MM.1S (cell line): ENCODE measurements around the gene BBX.

ENCODE experiments used
- DNase-seq: peaks from one replicate; pipeline ENCODE4 v3.0.0-alpha.2; 2015
- H2AFZ ChIP-seq: fragments of 300-600 bp; sonication (generic); 2 replicates; pipeline ENCODE4 v1.6.0; 2016; ENCODE audit warnings: antibody characterized with exemption, low read length
- H3F3A ChIP-seq: fragments of 300-600 bp; sonication (generic); 2 replicates; pipeline ENCODE4 v1.6.1; 2016; ENCODE audit warnings: mild to moderate bottlenecking, antibody characterized with exemption, low read length, moderate library complexity, mixed read lengths; ENCODE audit not compliant: insufficient read depth
- H3K27ac ChIP-seq: fragments of 300-600 bp; sonication (generic); 2 replicates; pipeline ENCODE4 v1.5.1; 2016; ENCODE audit warnings: mild to moderate bottlenecking, low read length
- H3K27me3 ChIP-seq: fragments of 300-600 bp; sonication (generic); replicated peaks from 2 replicates; pipeline ENCODE4 v1.6.0; 2016; ENCODE audit warnings: low read length; ENCODE audit not compliant: insufficient read depth
- H3K36me3 ChIP-seq: fragments of 300-600 bp; sonication (generic); replicated peaks from 2 replicates; pipeline ENCODE4 v1.6.1; 2016; ENCODE audit warnings: mild to moderate bottlenecking, low read length, mixed read lengths; ENCODE audit not compliant: insufficient read depth
- H3K4me1 ChIP-seq: fragments of 300-600 bp; sonication (generic); 2 replicates; pipeline ENCODE4 v1.6.1; 2016; ENCODE audit warnings: low read length, mixed read lengths
- H3K4me2 ChIP-seq: fragments of 300-600 bp; sonication (generic); 2 replicates; pipeline ENCODE4 v1.6.0; 2016; ENCODE audit warnings: low read depth, low read length
- H3K4me3 ChIP-seq: fragments of 300-600 bp; sonication (generic); 2 replicates; pipeline ENCODE4 v1.5.1; 2016; ENCODE audit warnings: low read length, mixed read lengths
- H3K79me2 ChIP-seq: fragments of 300-600 bp; sonication (generic); 2 replicates; pipeline ENCODE4 v1.6.1; 2016; ENCODE audit warnings: mixed run types, low read length, mixed read lengths
- H3K9ac ChIP-seq: fragments of 300-600 bp; sonication (generic); 2 replicates; pipeline ENCODE4 v1.6.1; 2016; ENCODE audit warnings: low read length, mixed read lengths
- H3K9me2 ChIP-seq: fragments of 300-600 bp; sonication (generic); replicated peaks from 2 replicates; pipeline ENCODE4 v1.6.1; 2016; ENCODE audit warnings: mild to moderate bottlenecking, low read length, mixed read lengths; ENCODE audit not compliant: insufficient read depth
- H3K9me3 ChIP-seq: fragments of 300-600 bp; sonication (generic); replicated peaks from 2 replicates; pipeline ENCODE4 v1.6.1; 2016; ENCODE audit warnings: mild to moderate bottlenecking, low read length, mixed read lengths; ENCODE audit not compliant: insufficient read depth
- H4K20me1 ChIP-seq: fragments of 300-600 bp; sonication (generic); 2 replicates; pipeline ENCODE4 v1.6.1; 2016; ENCODE audit warnings: mild to moderate bottlenecking, low read length, moderate library complexity, mixed read lengths; ENCODE audit not compliant: insufficient read depth
- EZH2 ChIP-seq: fragments of 300-600 bp; sonication (generic); optimal IDR thresholded peaks from 2 replicates; pipeline ENCODE3; 2017; ENCODE audit warnings: low read depth, mild to moderate bottlenecking, antibody characterized with exemption, low read length, mixed read lengths
- EZH2phosphoT487 ChIP-seq: fragments of 300-600 bp; sonication (generic); IDR thresholded peaks from 2 replicates; pipeline ENCODE4 v1.6.1; 2018; ENCODE audit warnings: antibody characterized with exemption, low read length
- TF ChIP-seq, protein P1 (sequence below): fragments of 300-600 bp; sonication (generic); IDR thresholded peaks from 2 replicates; pipeline ENCODE4 v1.5.1; 2016; ENCODE audit warnings: antibody characterized with exemption, low read length, mixed read lengths

Gene BBX

DNA sequence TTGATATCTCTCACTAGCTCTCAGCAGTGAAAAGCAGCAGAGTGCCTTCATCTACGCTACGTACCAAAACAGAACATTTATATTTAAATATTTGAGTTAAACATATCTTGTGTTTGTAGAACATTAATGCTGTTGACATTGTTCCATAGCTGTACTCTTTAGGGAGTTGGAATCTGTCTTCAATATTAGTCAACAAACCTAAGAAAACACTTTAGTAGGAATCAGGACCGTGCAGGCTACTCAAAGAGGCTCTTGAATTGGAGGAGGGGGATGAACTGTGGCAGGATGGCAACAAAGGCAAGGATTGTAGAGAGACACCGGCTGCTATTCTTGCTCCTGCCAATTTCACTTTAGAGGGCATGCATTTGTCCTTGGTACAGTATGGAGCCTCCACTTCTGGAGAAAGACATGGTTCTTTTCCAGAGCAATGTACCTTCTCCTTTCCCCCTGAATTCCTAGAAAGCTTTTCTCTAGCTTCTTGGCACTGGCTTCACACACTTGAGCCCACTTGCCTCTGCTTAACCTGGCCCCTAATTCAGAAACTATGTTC lies 302.1 kb downstream of the BBX start:
- H3F3A ChIP-seq: no peaks in the 10 kb centered on the region
- no peaks in the 10 kb centered on the region for H3K9me3 ChIP-seq
- H3K4me1 ChIP-seq: no peaks in the 10 kb centered on the region
- H3K4me3 ChIP-seq: no peak overlapping the region
- no peaks in the 10 kb centered on the region for H3K9me2 ChIP-seq
- DNase-seq: no peak
- no peaks in the 10 kb centered on the region for H4K20me1 ChIP-seq
- H3K9ac ChIP-seq: no peak overlapping the region
- H2AFZ ChIP-seq: no peak overlapping the region
- no peaks in the 10 kb centered on the region for H3K27me3 ChIP-seq
- no peak overlapping the region for H3K27ac ChIP-seq
- TF ChIP-seq EZH2phosphoT487 (no peak), EZH2 (no peak)
- TF ChIP-seq, protein P1, sequence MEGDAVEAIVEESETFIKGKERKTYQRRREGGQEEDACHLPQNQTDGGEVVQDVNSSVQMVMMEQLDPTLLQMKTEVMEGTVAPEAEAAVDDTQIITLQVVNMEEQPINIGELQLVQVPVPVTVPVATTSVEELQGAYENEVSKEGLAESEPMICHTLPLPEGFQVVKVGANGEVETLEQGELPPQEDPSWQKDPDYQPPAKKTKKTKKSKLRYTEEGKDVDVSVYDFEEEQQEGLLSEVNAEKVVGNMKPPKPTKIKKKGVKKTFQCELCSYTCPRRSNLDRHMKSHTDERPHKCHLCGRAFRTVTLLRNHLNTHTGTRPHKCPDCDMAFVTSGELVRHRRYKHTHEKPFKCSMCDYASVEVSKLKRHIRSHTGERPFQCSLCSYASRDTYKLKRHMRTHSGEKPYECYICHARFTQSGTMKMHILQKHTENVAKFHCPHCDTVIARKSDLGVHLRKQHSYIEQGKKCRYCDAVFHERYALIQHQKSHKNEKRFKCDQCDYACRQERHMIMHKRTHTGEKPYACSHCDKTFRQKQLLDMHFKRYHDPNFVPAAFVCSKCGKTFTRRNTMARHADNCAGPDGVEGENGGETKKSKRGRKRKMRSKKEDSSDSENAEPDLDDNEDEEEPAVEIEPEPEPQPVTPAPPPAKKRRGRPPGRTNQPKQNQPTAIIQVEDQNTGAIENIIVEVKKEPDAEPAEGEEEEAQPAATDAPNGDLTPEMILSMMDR: no peak
- no peaks in the 10 kb centered on the region for H3K79me2 ChIP-seq
- no peak overlapping the region for H3K4me2 ChIP-seq
- no peaks in the 10 kb centered on the region for H3K36me3 ChIP-seq

DNA sequence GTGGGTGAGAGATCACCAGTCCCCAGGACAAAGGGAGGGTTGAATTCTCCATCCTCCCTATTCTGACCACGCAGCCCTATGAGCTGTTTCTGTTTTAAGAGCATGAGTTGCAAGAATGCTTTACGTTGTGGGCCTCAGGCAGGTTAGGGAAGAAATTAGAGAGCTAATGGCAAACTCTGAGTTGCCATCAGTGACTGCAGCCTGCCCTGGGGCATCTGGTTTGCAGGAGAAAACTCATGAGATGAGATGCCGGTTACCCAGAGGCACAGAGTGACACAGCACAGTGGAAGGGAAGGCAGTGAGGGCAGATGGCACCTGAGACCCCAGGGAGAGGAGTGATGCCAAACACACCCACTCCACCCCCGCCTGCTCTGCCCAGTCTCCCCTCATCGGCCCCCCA lies 302.8 kb downstream of the BBX start:
- Histone ChIP-seq H4K20me1 (no peaks in the 10 kb centered on the region), H3K4me1 (no peaks in the 10 kb centered on the region), H3K4me2 (no peak overlapping the region), H3K9me2 (no peaks in the 10 kb centered on the region), H3K27me3 (no peaks in the 10 kb centered on the region), H3K27ac (no peak overlapping the region), H3K36me3 (no peaks in the 10 kb centered on the region), H3K79me2 (no peaks in the 10 kb centered on the region), H3F3A (no peaks in the 10 kb centered on the region), H3K9me3 (no peaks in the 10 kb centered on the region), H3K4me3 (no peak overlapping the region), H2AFZ (no peak overlapping the region), H3K9ac (no peak overlapping the region)
- TF ChIP-seq EZH2phosphoT487 (no peak), EZH2 (no peak)
- TF ChIP-seq, protein P1: no peak
- DNase-seq: no peak

DNA sequence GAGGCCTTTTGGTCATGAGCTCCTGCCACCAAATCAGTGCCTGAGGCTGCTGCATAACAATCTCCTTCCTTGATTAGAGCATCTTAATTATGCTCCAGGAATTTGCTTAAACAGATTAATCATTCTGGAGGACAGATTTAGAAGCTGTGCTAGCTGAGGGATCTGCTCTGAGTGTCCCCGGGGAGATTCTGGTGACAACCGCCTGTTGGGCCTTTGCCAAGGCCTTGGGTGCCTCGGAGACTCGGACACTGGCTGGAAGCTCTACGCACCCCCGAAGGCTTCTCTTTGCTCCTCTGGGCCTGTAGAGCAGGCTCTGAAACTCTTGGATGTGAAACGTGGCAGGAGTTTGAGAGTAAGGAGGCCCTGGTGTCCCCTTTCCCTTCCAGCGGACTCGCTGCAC lies 304.0 kb downstream of the BBX start:
- no peak for DNase-seq
- Histone ChIP-seq H4K20me1 (no peaks in the 10 kb centered on the region), H3F3A (no peaks in the 10 kb centered on the region), H3K79me2 (no peaks in the 10 kb centered on the region), H3K36me3 (no peaks in the 10 kb centered on the region), H3K4me2 (no peak overlapping the region), H3K9me3 (no peaks in the 10 kb centered on the region), H3K4me1 (no peaks in the 10 kb centered on the region), H3K27me3 (no peaks in the 10 kb centered on the region), H3K9me2 (no peaks in the 10 kb centered on the region), H3K27ac (no peak overlapping the region), H2AFZ (no peak overlapping the region), H3K4me3 (no peak overlapping the region), H3K9ac (no peak overlapping the region)
- TF ChIP-seq EZH2phosphoT487: no peak
- TF ChIP-seq, protein P1: no peak
- no peak for TF ChIP-seq EZH2
